Progenitor cell of endocrine pancreas (in vitro differentiated cells): ENCODE measurements around the gene EXOSC3. TPM values are rescaled to one million over a fixed set of nuclear protein-coding genes. Genes with fewer than 3 reads are reported as not detected.
"Not testable (repeated sequence)": the region's sequence is repeated elsewhere in the genome, so short reads cannot be mapped to it uniquely, and the experiment has no call there.

Experiments
- DNase-seq: peaks from one replicate; pipeline ENCODE4 v3.0.0; 2021; ENCODE audit warnings: low spot score; ENCODE audit not compliant: unreplicated experiment
- H3K27ac Mint-ChIP-seq: 2 replicates; pipeline ENCODE4 v1.8.0; 2021; ENCODE audit warnings: mild to moderate bottlenecking, moderate library complexity, mixed read lengths
- H3K27me3 Mint-ChIP-seq: 2 replicates; pipeline ENCODE4 v1.8.0; 2021; ENCODE audit warnings: mixed read lengths
- H3K36me3 Mint-ChIP-seq: 2 replicates; pipeline ENCODE4 v1.8.0; 2022; ENCODE audit warnings: mixed read lengths; ENCODE audit not compliant: insufficient read depth
- H3K4me1 Mint-ChIP-seq: 2 replicates; pipeline ENCODE4 v1.8.0; 2021; ENCODE audit warnings: low read depth, mixed read lengths
- H3K4me3 Mint-ChIP-seq: 2 replicates; pipeline ENCODE4 v1.8.0; 2021; ENCODE audit warnings: low read depth, mild to moderate bottlenecking, moderate library complexity, mixed read lengths
- H3K9me3 Mint-ChIP-seq: 2 replicates; pipeline ENCODE4 v1.8.0; 2021; ENCODE audit warnings: low read depth, mixed read lengths
- total RNA-seq: library from RNA; stranded (reverse); gene quantifications from 2 replicates; pipeline ENCODE4 v1.2.1, GENCODE V29; 2021
- TF ChIP-seq, protein P1 (sequence below): fragments of 200-600 bp; sonication (generic); IDR thresholded peaks from one replicate; pipeline ENCODE4 v1.5.0; 2021; ENCODE audit warnings: antibody characterized with exemption, mild to moderate bottlenecking; ENCODE audit not compliant: unreplicated experiment

EXOSC3 gene
- total RNA-seq, 1 donor from 2014 or later, result 55.7 TPM

DNA sequence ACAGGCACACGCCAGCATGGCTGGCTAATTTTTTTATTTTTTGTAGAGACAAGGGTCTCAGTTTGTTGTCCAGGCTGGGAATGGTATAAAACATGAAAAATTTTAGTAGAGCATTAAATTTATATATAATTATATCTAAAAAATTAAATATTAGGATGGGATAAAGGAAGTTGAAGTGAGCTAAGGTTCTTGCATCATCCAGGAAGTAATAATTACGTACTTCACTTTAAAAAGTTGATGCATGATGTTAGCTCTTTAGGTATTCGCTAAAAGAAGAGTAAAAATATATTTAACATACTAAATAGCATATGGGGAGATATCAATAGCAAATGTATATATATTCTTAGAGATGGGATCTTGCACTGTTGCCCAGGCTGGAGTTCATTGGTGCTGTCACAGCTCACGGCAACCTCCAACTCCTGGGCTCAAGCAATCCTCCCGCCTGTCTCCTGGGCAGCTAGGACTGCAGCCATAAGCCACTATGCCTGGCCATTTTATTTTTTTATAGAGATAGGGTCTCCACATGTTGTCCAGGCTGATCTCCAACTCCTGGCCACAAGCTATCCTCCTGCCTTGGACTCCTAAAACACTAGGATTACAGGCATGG is 28.0 kb upstream of the EXOSC3 start:
- DNase-seq, result no peak
- H3K4me3 Mint-ChIP-seq, result no peak overlapping the region
- H3K4me1 Mint-ChIP-seq, result no peaks in the 10 kb centered on the region
- H3K36me3 Mint-ChIP-seq, result peaks cover 6% of the 10 kb centered on the region
- H3K27me3 Mint-ChIP-seq, result no peaks in the 10 kb centered on the region
- no peaks in the 10 kb centered on the region for H3K9me3 Mint-ChIP-seq
- TF ChIP-seq, protein P1, sequence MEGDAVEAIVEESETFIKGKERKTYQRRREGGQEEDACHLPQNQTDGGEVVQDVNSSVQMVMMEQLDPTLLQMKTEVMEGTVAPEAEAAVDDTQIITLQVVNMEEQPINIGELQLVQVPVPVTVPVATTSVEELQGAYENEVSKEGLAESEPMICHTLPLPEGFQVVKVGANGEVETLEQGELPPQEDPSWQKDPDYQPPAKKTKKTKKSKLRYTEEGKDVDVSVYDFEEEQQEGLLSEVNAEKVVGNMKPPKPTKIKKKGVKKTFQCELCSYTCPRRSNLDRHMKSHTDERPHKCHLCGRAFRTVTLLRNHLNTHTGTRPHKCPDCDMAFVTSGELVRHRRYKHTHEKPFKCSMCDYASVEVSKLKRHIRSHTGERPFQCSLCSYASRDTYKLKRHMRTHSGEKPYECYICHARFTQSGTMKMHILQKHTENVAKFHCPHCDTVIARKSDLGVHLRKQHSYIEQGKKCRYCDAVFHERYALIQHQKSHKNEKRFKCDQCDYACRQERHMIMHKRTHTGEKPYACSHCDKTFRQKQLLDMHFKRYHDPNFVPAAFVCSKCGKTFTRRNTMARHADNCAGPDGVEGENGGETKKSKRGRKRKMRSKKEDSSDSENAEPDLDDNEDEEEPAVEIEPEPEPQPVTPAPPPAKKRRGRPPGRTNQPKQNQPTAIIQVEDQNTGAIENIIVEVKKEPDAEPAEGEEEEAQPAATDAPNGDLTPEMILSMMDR, result no peak
- H3K27ac Mint-ChIP-seq, result no peak overlapping the region

DNA sequence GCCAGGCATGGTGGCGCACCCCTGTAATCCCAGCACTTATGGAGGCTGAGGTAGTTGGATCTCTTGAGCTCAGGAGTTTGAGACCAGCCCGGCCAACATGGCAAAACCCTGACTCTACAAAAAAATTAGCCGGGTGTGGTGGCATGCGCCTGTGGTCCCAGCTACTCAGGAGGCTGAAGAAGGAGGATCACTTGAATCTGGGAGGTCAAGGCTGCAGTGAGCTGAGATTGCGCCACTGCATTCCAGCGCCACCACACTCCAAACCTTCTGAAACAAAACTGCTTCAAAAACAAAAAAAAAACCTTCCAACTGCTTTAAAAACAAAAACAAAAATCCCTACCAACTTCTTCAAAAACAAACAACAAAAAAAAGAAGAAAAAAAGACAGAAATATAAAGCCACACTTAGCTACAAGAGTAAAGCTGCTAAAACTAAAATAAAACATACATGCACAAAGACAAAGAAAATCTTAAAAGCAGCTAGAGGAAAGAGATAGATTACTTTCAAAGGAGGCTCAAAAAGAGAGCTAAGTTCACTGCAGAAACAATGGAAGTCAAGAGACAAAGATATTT is 27.1 kb upstream of the EXOSC3 start:
- no peak for DNase-seq
- Mint-ChIP-seq H3K36me3 (peaks cover 6% of the 10 kb centered on the region), H3K27ac (peak overlapping the region; percentile 35), H3K4me3 (no peak overlapping the region), H3K4me1 (no peaks in the 10 kb centered on the region), H3K9me3 (no peaks in the 10 kb centered on the region), H3K27me3 (no peaks in the 10 kb centered on the region)
- TF ChIP-seq, protein P1, result no peak

DNA sequence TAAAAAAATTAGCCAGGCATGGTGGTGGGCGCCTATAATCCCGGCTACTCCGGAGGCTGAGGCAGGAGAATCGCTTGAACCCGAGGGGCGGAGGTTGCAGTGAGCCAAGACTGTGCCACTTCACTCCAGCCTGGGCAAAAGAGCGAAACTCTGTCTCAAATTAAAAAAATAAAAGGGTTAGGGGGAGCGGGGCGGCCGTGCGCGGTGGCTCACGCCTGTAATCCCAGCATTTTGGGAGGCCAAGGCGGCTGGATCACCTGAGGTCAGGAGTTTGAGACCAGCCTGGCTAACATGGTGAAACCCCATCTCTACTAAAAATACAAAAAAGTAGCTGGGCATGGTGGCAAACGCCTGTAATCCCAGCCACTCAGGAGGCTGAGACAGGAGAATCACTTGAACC is 24.8 kb upstream of the EXOSC3 start:
- H3K27me3 Mint-ChIP-seq, H3K9me3 Mint-ChIP-seq, H3K4me3 Mint-ChIP-seq, DNase-seq, H3K36me3 Mint-ChIP-seq, H3K27ac Mint-ChIP-seq, H3K4me1 Mint-ChIP-seq: not testable (repeated sequence)

DNA sequence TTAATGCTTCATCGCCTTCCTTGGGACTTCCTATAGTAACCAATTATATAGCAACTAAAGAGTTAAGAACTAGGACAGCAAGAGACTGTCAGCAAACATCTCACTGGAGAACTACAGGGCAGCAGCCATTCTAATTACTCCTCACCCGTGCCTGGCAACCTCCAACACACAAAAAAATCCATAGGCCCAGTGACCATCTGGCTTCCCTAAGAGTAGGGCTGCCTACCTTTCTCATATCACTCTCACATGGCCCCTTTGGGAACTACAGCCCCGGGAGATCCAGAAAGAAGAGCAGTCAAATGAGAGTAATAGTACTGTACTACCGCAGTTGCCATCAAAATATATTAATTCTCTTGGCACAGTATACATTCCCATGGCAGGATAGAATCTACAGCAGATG is 21.4 kb upstream of the EXOSC3 start:
- Mint-ChIP-seq H3K9me3 (no peaks in the 10 kb centered on the region), H3K4me3 (no peak overlapping the region), H3K27ac (peak overlapping the region; percentile 20), H3K36me3 (peaks cover 1% of the 10 kb centered on the region), H3K4me1 (peaks cover 16% of the 10 kb centered on the region), H3K27me3 (no peaks in the 10 kb centered on the region)
- no peak for DNase-seq
- TF ChIP-seq, protein P1, result no peak

DNA sequence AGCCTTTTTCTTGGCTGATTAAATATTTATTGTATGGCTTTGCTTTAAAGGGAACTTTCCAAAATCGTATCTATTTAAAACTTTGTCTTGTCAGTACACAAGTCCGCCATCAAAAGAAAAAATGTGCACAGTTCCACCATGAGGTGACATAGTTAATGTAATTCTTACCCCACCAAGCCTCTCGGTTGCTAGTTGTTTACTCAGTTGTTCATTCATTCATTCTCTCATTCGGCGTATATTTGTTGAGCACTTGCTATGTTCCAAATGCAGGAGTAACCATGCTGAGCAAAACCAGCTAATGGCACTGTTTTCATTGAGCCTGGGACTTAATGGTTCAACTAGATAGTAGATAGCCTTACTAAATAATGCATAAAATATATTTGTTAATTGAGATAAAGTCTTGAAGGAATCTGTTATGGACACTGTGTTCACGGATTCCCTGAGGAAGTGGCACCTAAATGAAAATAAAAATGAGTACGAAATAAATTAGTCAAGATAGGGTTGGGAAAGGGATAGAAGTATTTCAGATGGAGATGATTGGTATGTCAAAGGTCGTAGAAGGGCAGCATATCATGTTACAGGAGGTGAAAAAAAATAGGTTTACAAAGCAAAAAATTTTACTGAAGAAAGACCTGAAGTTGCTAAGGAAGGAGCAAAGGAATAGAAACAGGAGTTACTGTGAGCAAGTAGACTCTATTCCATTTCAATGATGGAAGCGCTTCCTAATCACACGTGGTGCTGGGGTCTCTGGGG is 17.3 kb upstream of the EXOSC3 start:
- H3K27me3 Mint-ChIP-seq, result no peaks in the 10 kb centered on the region
- peak overlapping the region; percentile 97 for H3K4me3 Mint-ChIP-seq
- H3K36me3 Mint-ChIP-seq, result peaks cover 1% of the 10 kb centered on the region
- H3K4me1 Mint-ChIP-seq, result peaks cover 18% of the 10 kb centered on the region
- H3K9me3 Mint-ChIP-seq, result no peaks in the 10 kb centered on the region
- no peak for DNase-seq
- H3K27ac Mint-ChIP-seq, result peak overlapping the region; percentile 93
- TF ChIP-seq, protein P1, result no peak
